Fibroblast of gingiva (primary cell): ENCODE data around the gene CFAP57.

Experiments used
- DNase-seq: peaks from one replicate; pipeline ENCODE4 v3.0.0-alpha.2; 2011; ENCODE audit warnings: low read depth

CFAP57 gene

GRCh38 chr1:43227143-43227764, 55.1 kb downstream of the CFAP57 start:
- DNase-seq: peak; percentile 44

- peak; percentile 67 for DNase-seq
These were observed 58.0 kb downstream of the CFAP57 start for GRCh38 chr1:43229826-43230780.

GRCh38 chr1:43232074-43232473, 59.9 kb downstream of the CFAP57 start:
- DNase-seq: peak; percentile 65

- DNase-seq: no peak
These were observed 60.4 kb downstream of the CFAP57 start for GRCh38 chr1:43232482-43232881.

GRCh38 chr1:43233631-43234030, 61.5 kb downstream of the CFAP57 start:
- DNase-seq: no peak

- no peak for DNase-seq
These were observed 62.1 kb downstream of the CFAP57 start for GRCh38 chr1:43234267-43234666.

GRCh38 chr1:43235040-43235439, 62.9 kb downstream of the CFAP57 start:
- no peak for DNase-seq

GRCh38 chr1:43235451-43236121, 63.5 kb downstream of the CFAP57 start:
- no peak for DNase-seq

- no peak for DNase-seq
These were observed 65.0 kb downstream of the CFAP57 start for GRCh38 chr1:43237121-43237520.

GRCh38 chr1:43238085-43238484, 66.0 kb downstream of the CFAP57 start:
- DNase-seq: peak; percentile 58

GRCh38 chr1:43238991-43239469, 66.9 kb downstream of the CFAP57 start:
- DNase-seq: no peak

- no peak for DNase-seq
These were observed 67.4 kb downstream of the CFAP57 start for GRCh38 chr1:43239484-43239883.

- no peak for DNase-seq
These were observed 69.3 kb downstream of the CFAP57 start for GRCh38 chr1:43241413-43241836.

- DNase-seq: no peak
These were observed 71.2 kb downstream of the CFAP57 start for GRCh38 chr1:43243299-43243698.

GRCh38 chr1:43246466-43247213, 74.5 kb downstream of the CFAP57 start:
- no peak for DNase-seq

GRCh38 chr1:43247256-43247921, 75.3 kb downstream of the CFAP57 start:
- DNase-seq: no peak

GRCh38 chr1:43250351-43250761, 78.2 kb downstream of the CFAP57 start:
- DNase-seq: no peak

GRCh38 chr1:43251024-43251423, 78.9 kb downstream of the CFAP57 start:
- DNase-seq: no peak

GRCh38 chr1:43252225-43252624, 80.1 kb downstream of the CFAP57 start:
- DNase-seq: no peak

- DNase-seq: no peak
These were observed 81.0 kb downstream of the CFAP57 start for GRCh38 chr1:43253173-43253572.

- DNase-seq: no peak
These were observed 81.7 kb downstream of the CFAP57 start for GRCh38 chr1:43253876-43254275.
